NCI-H146 treated with DMSO at 0.1 percent for 48 hours (cell line): ENCODE data around the gene RAI14.

Experiments used
- DNase-seq: peaks from one replicate; lab custom pipeline; 2025; ENCODE audit not compliant: unreplicated experiment; lab: John Stamatoyannopoulos, UW

RAI14 gene

DNA sequence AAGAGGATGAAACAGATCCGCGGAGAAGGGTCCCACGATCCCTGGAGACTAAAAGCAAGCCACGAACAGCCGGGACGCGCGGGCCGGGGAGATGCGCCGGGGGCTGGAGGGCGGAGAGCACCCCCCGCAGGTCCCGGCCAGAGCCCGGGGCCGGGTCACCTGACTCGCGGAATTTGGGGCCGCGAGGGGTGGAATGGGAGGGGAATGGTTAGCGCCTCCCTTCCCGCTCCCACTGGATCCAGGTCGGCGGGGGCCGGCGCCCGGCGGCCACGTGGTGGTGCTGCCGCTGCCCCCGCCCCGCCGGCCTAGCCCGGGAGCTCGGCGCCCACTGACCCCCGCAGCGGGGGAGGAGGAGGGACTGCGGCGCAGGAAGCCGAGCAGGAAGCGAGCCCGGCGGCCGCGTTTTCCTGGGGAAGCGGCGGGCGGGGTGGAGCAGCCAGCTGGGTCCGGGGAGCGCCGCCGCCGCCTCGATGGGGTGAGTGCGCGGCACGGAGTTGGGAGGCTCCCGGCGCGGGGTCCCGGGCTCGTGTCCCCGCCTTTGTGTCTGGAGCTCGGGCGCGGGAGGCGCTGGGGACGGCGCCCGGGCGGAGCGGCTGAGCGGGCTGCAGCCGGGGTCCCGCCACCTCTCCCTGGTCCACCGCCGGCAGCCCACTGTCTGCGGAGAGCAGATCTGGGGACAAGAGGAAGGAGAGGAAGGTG, at the start of gene RAI14:
RAI14 (plus strand) TSS at position 328 of the 699 bp plus-strand sequence. CDS start 30,592 bp downstream, outside the sequence.
- DNase-seq: no peak

DNA sequence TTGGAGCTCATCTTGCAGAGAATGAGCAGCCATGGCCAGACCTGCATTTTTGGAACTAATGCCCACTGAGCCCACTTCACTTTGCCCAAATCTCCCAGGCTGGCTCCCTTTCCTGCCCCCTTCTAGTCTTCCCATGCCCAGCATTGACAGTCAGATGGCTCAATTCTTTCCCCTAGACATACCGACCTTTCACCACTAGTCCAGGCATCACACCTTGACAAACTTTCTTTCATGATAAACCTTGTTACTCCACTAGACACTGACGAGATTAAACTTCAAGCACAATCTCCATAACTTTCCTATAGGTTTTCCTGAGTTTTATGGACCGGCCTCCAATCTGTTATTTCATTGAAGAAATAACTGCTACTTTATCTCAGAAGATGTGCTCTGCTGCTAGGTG, 47.8 kb upstream of the RAI14 start:
- no peak for DNase-seq

DNA sequence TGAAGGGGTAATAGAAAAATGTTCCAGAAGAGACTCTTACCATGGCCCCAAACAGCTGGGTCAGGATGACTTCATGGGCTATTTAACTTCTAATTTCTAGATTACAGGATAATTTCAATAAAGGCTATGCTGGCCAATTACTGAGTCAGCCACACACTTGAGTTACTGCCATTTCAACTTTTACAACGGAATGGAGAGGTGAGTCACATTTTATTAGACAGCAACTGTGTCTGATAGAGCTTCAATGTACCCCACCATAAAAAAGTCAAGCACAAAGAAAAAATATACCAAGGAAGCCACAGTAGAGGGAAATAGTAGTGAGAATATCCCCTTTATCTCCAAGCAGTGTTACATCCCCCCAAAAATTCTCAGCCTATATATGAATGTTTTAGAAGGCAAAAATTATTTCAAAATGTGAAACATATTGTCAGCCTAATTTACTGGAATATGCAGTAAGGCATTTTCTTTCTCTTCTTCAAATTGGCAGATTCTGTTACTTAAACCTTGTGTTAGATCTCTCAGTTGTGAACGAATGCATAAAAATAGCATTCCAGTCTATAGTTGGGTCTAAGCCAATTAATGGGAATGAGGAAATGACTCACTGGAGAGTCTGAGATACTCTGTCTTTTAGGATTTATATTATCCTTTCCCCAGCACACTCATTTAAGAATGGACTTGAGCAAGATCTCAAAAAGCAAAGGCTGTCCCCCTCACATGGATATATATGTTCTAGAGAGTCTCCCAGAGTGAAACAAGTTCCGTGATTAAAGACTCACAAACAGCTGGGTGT, 47.1 kb upstream of the RAI14 start:
- no peak for DNase-seq

DNA sequence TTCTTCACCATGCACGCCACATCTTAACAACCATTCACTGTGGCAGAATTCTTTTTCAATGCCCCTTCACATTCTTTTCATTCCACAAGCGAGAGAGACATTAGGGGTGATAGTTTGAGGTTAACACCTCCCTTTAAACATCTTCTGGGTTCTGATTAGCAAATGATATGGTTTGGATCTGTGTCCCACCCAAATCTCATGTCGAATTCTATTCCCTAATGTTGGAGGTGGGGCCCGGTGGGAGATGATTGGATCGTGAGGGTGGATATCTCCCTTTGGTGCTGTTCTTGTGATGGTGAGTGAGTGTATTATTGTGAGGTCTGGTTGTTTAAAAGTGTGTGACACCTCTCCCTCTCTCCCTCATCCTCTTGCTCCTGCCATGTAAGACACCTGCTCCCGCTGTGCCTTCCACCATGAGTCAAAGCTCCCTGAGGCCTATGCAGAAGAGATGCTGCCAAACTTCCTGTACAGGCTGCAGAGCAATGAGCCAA, 46.1 kb upstream of the RAI14 start:
- no peak for DNase-seq

DNA sequence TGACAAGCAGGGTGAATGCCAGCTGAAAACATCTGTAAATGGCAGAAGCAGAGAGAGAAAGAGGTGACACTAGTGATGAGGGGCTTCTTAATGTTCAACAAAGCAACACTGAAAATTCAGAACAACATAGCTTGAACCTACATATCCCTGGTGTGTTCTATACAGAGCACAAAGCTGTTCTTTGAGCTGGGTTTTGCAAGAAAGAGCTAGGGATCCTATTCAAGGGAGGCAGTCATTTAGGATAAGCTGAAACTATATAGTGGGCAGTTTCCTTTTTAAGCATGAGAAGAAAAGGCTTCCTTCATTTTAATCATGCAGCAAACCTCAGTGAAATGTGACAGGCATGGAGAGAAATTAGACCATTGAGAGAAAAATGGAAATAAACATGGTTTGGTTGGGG, 45.6 kb upstream of the RAI14 start:
- no peak for DNase-seq

DNA sequence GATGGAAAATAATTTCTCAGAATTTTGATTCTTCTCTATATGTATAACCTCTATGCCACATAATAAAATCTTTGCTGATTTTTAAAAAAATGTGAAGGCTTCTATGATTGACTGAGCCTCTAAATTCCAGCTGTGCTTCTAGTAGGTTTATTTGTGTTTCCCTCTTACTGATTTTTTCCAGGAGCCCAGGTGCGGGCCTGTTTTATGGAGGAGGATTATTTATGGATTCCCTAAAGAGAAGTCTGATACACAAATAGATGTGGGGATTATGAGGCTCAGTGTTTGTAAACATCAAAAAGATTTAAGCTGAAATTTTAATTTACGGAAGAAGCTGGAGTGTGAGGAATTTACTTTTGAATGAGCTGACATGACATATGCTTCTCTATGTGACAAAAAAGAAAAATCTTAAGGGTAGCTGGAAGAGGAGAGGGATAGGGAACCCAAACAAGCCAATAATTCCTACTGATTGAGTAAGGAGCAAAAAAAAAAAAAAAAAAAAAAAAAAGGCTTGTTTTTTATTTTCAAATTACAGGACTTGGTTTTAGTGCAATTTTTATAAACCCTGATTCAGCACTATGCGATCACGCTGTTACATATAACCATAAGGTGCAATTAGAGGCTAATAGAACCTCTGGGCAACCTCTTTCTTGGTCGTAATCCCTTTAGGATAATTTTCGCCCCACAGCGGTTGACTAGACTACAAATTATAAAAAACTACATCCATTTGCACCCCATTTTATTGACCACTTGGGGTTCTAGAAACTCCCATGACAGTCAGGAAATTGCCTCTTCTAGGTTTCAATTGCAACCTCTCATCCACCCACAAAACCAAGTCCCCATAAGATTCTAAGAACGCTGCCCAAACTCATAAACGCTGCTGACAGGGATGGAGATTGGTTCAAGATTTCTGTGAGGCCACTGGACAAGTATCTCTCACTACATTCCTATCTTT, 44.4 kb upstream of the RAI14 start:
- DNase-seq: no peak

DNA sequence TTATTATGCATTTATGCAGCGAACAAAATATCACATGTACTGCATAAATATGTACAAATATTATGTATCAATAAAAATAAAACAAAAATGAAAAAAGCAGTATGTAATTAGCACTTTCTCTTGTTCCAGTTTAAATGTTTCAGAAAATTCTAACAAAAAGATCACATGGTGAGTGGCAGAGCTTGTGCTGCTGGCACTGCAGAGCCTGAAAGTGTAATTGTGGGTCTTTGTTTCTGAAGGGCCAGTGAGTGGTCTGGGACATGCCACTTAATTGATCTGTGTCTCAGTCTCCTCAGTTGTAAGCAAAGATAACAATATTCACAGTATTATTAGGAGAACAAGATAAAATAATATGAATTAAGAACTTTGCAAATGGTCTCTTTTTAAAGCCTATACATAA, 39.5 kb upstream of the RAI14 start:
- DNase-seq: no peak

DNA sequence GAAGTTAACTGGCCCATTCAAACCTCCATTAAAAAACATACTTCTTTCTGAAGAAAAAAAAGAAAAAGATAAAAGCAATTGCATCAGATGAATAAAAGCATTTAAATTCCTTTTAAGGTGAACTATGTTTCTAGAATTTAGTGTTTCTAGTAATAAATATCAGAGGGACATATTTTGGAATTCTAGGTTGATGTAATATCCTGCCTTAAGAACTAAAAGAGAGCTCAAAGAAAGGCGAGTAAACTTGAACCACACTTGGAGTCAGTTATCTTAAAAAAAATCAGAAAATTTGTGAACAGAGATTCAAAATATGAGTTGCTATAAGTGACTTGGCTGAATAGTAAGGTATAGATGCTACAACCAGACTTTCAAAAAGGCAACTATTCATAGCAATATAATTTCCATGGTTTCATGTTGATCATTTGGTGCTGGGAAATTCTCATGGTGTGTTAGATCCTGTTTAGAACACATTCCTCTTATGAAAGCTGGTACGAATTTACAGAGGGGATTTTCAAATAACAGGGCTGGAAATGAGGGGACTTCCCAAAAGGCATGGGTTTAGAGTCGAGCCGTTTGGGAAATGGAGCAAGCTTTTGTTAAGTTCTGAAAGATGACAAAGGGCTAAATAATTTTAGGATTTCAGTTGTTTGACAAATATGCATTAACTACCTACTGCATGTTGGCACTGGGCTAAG, 37.6 kb upstream of the RAI14 start:
- DNase-seq: no peak

DNA sequence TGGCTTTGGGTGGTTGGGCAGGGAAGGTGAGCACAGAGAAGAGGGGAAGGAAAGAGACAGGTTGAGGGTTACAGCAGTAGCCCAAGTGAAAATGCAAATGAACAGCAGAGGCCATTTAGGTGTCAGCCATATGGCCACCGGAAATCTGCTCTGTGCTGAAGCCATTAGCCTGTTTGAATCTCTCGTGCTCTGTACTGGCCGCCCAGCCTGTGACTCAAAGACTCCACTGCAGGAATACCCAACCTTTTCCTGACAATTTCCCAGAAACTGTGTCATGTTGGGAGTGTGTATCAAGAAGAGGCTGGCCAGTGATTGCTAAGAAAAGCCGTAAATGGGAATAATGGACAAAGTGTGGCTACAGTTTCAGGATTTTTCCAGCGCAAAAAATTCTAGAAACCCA, 35.9 kb upstream of the RAI14 start:
- no peak for DNase-seq

DNA sequence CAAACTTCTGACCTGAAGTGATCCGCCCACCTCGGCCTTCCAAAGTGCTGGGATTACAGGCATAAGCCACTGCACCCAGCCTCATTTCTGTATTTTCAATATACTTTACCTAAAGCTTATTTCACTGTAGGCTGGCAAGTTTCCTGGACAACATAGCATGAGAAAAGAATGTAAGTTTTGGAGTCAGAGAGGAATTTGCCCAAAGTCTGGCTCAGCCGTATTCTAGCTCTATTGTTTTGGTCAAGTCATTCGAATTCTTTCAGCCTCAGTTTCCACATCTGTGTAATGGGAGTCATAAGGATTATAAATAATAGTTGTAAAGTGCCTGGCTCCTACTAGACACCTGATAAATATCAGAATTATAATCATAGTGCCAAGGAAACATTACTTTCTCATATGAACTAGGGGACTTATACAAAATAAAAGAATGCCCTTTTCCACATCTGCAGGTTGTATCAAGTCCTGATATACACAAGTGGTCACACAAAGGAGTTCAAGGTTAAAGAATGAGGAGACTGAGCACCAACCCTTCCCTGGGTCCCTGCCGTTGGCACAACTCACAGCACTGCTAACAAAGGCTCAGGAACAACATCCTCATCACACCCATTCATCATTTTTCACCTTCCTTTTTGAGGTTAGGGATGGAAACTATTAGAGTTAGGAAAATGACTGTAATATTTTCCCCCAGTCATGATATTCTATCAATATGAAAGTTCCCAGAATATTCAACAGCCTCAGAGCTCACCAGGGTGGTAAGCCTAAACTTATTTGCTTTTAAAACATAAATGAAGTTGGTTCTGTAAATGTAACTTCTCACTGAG, 34.6 kb upstream of the RAI14 start:
- no peak for DNase-seq

DNA sequence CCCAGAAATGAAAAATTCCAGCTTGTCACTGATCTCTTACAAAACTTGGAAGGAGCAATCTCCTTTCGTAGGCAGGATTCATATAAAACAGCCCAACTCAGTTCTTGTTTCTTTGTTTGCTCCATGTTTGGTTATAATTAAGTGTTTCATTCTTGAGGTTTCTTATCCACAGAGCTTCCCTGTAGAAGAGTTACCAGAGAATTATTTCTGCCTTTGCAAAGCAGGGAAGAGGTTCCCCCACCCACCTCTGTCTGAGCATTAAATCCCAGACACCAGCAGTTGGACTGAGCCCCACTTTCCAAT, 34.1 kb upstream of the RAI14 start:
- DNase-seq: no peak

DNA sequence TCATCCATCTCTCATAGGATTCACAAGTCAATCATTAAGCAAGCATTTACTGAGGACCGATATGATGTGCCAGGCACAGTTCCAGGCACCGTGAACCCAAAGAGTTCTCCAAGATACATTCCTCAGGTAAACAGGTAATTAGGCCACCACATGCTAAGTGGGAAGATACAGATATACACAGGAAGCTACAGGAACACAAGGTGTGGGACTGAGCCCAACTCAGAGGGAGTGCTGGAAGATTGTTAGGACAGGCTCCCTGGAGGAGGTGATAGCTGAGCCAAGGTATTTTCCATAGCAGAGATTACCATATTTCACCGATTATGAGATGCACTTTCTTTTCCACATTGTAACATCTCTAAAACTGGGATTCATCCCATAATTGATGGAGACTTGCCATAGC, 31.4 kb upstream of the RAI14 start:
- no peak for DNase-seq

DNA sequence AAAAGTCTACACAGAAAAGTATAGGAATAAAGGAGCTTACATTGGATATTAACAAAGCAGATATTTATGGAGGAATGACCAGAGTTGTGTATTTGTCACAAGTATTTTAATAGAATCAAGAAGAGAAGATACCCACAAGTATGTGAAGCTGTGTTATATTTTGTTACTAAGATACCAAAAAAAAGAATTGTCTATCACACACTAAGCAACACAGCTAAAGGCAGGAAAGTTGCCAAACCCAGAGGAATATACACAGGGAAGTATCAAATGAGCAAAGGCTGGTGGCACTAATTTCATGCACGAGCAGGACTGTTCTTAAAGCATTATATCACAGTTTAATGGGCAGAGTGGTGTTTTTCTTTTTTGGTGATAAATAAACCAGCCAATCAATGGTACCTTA, 30.9 kb upstream of the RAI14 start:
- DNase-seq: no peak

DNA sequence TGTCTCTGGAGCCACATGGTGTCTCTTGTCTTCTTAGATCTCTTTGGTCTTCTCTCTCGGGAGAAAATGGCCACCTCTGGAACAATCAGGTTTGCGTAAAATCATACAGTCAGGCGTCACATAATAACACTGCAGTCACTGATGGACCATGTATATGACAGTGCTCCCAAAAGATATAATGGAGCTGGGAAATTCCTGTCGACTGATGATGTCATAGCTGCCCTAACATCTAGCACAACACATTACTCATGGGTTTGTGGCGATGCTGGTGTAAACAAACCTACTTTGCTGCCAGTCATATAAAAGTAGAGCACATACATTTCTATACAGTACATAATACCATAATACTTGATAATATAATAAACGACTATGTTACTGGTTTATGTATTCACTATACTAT, 30.1 kb upstream of the RAI14 start:
- no peak for DNase-seq

DNA sequence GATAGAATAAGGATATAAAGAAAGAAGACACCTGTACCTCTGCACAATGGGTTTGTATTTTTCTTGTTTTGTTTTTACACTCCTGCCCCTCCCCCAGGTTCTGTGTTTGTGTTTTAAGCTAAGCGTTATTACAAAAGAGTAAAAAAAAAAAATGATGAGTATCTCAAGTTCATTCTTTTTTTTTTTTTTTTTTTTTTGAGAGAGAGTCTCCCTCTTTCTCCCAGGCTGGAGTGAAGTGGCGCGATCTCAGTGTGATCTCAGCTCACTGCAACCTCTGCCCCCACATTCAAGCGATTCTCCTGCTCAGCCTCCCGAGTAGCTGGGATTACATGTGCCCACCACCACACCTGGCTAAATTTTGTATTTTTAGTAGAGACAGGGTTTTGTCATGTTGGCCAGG, 29.4 kb upstream of the RAI14 start:
- DNase-seq: no peak

DNA sequence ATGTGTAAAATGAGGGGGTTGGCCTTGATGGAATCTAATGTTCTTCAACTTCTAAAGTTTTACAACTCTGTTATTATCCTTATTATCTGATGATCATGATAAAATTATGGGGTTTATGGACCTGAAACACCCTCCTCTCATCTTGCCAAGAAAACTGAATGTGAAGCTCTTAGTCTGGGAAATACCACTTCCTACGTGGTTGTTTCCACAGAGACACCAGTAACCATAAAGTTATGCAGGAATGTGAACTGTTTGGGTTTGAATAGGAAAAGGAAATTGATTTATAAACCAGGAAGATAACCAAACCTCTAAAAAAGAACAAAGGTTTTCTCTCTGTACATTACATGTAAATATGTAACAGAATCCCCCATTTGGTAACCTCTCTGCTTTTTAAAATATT, 28.3 kb upstream of the RAI14 start:
- DNase-seq: no peak

DNA sequence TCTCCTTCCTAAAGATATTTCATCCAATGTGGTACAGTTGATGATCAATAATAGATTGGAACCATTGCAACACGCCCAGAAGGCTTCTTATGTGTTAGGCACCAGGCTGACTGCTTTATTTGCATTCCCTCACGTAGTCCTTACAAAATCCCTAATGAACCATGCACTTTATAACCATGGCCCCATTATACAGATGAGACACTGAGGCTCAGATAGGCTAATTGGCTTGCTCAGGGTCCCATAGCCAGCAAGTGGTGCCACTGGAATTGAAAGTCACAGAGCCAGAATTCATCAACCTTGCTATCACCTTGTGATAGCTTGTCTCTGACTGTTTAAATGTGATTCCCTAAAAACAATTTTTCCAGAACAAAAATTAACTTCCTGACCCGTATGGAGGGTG, 27.8 kb upstream of the RAI14 start:
- no peak for DNase-seq

DNA sequence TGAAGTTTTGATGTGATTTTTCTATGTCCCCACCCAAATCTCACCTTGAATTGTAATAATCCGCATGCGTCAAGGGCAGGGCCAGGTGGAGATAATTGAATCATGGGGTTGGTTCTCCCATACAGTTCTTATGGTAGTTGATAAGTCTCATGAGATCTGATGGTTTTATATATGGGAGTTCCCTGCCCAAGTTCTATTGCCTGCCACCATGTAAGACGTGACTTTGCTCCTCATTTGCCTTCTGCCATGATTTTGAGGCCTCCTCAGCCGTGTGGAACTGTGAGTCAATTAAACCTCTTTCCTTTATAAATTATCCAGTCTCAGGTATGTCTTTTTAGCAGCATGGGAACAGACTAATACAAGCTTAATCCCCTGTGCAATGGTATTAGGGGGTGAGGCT, 25.5 kb upstream of the RAI14 start:
- no peak for DNase-seq

DNA sequence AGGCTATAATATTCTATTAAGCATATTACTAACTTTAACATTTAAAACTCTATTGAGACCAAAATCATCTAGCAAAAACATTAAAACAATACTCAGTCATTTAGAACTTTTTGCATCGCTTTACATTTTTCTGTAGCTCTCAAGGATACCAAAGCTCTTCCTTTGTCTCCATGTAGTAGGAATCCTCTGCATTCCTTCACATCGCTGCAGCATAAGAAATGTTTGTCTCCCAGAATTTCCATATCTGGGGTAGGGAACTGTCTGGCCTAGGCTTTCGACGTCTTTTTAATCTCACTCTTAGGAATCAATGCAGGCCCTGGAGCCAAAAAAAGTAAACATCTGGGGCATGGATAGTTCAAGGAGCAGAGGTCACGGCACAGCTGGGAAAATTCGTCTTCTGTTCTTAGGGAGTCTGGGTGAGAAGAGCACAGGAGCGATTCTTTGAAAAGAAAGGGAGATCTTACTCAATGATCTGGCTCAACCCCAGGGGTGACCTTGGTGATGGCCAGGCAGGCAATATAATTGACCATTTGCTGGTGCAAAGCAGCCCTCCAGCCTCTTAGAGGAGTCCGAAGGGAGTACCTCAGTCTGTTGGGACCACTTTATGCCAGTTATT, 23.2 kb upstream of the RAI14 start:
- no peak for DNase-seq
